ENCODE data around the gene ZFHX3.

The ZFHX3 gene

DNA sequence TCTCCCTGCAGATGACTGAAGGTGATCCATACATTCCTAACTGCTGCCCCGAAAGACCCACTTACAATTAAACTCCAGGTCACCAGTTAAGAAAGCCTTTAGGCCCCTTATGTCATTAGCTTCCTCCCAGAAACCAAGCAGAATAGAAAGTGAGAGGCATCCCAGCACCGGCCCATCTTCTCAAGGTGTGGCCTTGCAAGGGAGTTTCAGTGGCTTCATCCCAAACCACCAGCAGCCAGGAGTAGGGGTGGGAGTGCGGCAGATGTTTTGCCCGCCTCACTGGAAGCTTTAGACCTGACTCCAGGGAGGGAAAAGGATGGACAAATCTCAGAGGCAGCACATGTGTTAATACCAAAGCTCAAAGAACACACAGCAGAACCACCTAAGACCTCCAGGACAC is 5.1 kb downstream of the ZFHX3 start:
- no peak for FAIRE-seq
- DNase-seq (ENCODE audit: insufficient read length, low spot score) = no peak

DNA sequence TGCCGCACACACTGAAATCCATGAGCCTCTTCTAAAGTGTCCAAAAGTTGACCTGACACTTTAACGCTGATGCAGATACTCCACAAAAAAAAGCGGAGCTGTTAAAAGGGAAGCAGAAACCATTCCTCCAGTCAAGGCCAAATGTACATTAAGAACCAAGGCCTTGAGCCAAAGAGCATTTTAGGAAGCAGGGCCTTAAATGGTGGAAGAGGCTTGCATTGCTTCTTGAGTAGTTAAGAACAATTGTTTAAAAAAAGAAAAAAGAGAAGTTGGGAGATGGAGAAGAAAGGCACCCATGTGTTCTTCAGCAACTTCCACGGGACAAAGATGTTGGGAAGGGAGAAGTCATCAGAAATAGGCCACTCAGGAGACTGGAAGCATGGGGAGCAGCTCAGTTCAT is 6.3 kb downstream of the ZFHX3 start:
- DNase-seq (ENCODE audit: insufficient read length, low spot score) = no peak
- FAIRE-seq = no peak

DNA sequence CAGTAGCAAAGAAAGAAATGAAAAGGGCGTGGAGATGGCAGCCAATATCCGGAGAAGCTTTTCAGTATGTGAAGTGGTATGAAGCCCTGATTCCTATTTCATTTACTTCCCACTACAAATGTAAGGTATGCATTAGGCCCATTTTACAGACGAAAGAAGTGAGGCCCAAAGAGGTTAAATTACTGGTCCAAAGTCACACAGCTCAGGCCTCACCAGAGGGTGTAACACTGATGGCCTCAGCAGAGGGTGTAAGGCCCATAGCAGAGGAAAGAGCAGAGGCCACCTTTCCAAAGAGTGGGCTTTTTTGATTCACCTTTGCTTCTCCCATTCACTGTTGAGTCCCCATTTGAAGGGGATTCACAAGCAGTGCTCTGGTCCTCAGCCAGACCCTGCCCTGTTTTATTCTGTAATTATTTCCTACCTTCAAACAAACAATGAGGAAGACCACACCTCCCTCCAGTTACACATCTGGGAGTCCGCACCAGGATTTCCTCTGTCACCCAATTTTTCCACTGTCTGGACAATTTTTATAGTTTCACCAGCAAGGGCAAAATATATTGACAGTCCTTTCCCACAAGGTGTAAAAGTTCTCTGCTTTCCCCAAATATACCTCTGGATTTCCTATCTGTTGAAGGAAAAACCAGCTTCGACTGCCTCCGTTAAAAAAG is 7.1 kb downstream of the ZFHX3 start:
- FAIRE-seq (no peak), DNase-seq (ENCODE audit: insufficient read length, low spot score) (no peak)

DNA sequence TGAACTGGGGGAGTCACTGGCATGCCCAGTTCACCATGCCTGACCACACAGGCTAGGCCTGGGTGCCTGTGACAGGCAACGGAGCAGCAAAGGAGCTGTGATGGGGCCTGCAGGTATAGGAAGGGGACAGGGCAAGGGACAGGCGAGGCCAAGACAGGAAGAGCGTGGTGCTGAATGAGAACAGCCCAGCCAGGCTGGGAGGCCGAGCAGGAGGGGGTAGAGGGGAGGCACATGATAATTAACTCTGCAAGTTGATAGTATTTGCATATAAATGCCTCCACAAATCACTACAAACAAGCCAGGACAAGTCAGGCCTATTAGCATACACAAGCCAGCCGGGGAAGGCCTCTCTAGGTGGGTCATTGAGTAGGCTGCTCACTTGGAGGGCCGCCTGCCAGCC is 7.8 kb downstream of the ZFHX3 start:
- no peak for FAIRE-seq
- DNase-seq (ENCODE audit: insufficient read length, low spot score) = no peak

DNA sequence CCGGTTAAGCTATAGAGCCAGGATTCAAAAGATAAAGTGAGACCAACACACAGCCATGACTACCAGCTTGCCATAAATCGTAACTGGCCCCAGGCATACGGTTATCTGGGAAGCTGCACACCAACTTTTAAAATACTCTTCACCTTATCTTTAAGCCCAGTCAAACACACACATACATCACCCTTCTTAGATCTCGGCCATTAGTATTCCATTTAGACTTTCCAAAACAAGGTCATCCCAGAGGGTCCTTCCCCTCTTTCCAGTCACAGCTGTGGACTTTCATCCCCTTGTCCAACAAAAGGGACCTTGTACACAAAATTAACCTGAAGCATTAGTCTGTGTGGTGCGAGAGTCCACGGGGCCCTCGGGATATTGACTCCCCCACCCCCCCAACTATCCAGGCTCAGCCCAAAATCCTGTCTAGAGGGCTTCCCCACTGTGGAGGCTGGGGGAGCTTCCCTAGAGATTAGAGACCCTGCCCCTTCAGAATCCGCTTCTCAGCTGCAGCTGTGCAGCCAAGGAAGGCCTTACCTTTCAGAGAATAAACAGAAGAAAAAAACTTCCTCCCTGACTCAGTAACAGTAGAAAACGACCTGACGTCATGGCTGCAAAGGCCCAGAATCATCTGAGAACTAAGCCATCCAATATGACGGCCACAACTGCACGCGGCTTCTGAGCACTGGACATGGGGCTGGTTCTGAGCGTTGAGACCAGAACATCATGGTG is 9.9 kb downstream of the ZFHX3 start:
- DNase-seq (ENCODE audit: insufficient read length, low spot score) (no peak), FAIRE-seq (no peak)

DNA sequence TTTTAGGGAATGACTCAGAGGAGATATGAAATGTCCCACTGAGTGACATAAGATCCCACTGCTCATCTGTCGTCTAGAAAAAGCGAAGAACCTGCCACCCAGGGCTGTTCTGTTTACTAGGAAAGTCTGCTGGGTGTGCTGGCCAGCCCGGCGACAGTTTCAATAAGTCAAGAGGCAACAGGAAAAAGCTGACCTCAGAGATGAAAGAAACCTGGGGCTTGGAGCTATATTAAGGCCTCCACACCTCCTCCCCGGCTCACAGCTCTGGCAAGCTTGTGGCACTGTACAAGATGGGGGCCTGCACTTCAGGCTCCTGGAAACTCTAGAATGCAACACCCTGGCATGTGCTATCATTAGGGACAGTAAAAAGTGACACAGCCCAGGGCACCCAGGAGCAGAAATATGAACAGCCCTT is 10.6 kb downstream of the ZFHX3 start:
- peak; percentile 44 for FAIRE-seq
- DNase-seq (ENCODE audit: insufficient read length, low spot score) = peak; percentile 38

DNA sequence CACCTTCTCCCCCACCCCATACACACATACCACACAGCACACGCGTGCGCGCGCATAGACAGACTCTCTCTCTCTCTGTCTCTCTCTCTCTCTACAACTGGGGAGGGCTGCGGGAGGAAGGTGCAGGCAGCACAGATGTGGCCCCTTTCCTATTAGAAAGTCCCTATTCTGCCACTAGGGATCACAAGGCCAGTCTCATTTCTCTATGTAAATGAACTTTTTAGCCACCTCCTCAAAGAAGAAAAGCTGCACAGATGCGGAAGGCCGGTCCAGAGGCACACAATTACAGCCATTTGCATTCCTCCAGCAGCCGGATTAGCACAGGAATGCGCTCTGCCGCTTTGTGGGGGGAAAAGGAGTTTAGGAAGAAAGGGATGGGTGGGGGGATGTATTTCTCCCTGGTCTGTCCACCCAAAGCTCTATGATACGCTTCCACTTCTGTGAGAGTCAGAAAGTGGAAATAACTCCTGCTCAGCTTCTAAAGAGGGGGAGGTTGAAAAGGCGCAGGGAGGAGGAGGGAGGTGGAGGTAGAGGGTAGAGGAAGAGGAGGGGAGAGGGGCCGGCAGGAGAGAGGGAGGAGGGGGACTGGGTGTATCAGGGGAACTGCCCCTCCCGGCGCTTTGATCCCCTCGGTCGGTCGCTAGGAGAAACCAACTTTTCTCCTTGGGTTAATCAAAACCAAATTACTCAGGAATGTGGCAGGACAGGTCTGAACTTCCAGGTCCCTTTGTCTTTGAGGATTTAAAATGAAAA is 11.7 kb downstream of the ZFHX3 start:
- FAIRE-seq (peak; percentile 86), DNase-seq (ENCODE audit: insufficient read length, low spot score) (peak; percentile 56)

DNA sequence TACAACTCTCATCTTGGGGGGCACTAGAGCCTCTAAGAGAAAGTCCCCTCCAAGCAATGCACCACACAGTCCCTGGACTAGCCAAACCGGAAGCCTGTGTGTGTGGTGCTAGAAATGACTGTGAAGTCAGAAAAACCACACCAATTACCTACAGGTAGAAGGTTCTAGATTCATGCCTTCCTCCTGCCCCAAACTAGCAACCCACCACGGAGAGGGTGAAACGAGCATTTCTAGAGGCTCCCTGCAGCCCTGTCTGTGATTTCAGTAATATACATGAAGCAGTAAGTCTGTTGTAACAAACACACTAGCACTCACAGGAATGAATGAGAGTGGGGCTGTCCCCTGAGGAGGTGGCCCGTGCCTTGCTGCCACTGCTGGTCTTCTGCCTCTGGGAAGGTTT is 13.6 kb downstream of the ZFHX3 start:
- peak; percentile 78 for FAIRE-seq

DNA sequence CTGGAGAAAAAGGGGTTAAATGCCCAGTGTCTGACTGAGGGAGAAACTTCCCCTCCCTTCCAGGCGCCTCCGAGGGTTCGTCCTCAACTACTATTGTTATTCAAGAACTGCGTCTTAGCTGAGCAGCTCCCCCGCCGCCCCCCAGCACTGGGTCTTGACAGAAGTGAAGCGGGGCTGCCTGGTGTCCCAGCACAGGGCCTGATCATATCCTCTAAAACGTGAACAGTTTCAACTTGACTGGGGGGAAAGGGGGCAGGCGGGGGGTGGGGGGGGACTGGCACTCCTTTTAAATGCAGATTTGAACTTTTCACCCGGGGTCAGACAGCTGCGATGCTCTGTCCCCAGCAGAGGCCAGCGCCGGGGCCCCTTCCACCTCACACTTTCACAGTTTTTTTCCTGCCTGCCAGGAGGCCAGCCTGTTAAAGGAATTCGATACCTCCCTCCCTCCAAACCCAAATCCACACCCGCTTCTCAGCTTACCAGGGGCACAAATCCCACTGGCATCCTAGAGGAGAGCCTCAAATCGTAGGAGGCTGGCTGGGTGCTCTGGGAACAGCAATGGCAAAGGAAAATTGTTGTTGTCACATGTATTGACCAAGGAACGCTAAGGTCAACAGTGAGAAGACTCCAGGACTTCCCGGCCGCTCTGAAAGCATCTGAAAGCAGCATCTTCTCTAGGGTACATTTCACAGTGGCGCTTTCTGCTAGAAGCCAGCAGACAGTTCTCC is 14.5 kb downstream of the ZFHX3 start:
- no peak for DNase-seq (ENCODE audit: insufficient read length, low spot score)
- no peak for FAIRE-seq

More for the DNA sequence above, 13.6 kb downstream of the ZFHX3 start:
- DNase-seq (ENCODE audit: insufficient read length, low spot score) = peak; percentile 31

DNA sequence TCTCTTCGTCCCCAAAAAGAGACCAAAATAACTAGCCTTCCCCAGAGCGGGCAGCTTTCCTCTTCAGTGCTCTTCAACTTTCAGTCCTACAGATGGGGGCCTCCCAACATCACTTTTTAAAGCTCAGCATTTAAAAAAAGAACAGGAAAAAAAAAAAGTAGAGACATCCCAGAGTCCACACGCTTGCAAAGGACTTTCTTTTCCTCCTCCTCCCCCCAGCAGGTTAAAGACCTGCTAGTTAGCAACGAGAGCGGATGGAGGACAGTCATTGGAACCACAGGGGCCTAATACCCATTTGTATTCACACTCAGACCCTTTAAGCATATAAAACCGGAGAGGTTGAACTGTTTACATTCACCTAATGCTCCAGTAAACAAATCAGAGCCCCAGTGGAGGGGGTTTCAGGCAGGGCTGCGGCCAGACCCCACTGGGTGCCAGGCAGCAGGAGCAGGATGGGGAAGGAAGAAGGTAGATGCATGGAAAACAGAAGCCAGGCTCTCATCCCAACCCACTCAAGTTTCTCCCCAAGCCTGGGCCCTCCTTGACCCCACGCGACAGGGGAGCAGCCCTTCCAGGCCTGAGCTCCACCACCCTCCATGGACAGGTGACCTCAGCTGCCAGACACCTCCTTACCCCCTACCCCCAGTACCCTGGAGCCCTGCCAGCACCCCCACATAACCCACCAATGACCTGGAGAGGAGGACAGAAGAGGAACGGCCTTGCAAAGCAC is 15.2 kb downstream of the ZFHX3 start:
- FAIRE-seq (peak; percentile 89), DNase-seq (ENCODE audit: insufficient read length, low spot score) (no peak)

DNA sequence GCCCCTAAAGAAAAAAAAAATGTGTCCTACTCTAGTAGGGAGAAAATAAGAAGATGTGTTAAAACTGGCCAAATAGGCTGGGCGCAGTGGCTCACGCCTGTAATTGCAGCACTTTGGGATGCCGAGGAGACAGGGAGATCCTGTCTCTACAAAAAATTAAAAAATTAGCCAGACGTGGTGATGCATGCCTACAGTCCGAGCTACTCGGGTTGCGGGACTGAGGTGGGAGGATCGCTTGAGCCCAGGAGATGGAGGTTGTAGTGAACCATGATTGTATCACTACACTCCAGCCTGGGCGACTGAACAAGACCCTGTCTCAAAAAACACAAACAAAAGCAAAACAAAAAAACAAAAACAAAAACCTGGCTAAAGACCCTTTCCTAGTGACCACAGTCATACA is 15.9 kb downstream of the ZFHX3 start:
- DNase-seq (ENCODE audit: insufficient read length, low spot score) = no peak
- FAIRE-seq = peak; percentile 28

DNA sequence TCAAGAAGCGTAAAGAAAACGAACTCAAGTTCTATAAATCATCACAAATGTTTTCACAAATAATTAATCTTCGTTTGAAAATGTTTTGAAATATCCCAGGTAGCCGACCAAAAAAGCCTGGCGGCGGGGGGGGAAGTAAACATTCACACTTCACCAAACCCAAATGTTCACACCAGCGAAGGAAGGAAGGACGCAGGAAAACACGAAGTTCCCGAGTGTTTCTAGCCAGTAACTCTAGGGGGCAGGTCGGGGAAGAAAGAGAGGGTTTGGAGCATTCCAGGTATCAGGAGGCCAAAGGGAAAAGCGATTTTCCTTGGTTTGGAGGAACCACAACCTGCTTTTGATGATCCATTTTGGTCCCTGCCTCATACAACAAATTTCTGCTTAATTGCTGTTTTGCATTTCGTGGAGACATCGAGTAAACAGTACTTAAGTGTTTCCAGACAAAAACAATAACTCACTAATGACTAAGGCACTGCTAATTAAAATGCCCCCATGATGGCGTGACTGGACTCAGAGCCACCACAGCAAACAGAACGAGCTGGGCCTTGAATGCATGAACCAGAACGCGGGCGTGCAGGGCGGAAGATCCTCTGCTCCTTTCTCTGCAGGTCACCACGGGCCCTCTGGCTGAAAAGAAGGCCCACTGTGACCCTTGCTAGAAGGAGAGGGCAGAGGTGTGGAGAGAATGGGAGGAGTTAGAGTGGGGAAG is 16.6 kb downstream of the ZFHX3 start:
- FAIRE-seq (no peak), DNase-seq (ENCODE audit: insufficient read length, low spot score) (no peak)

DNA sequence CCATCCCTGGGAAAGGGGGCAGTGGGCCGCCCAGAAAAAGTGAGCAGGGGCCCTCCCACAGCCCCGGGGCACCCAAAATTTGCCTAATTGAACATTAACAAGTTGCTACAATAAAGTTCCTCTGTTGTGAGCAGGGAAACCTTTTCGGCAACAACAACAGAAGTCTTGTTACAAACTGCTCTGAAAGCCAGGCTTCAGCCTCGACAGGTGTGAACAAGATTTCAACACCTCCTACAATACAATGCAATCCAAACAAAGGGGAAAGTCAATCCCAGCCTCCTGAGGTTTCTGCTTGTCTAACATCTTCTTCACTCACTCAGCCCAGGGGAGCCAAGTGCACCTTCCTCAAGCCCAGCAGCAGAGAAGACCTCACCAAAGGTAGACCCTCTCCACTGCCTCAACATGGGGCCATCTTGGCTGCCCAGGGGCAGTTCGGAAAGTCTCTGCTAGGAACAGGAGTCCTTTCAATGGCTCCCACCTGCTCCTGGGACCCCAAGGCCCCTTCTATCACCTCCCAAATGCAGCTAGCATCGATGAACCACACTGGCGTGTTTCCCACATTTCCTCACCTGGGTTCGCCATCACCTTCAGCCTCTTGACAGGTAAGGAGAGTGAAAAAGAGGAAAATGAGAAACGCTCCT is 19.1 kb downstream of the ZFHX3 start:
- DNase-seq (ENCODE audit: insufficient read length, low spot score) (no peak), FAIRE-seq (no peak)

DNA sequence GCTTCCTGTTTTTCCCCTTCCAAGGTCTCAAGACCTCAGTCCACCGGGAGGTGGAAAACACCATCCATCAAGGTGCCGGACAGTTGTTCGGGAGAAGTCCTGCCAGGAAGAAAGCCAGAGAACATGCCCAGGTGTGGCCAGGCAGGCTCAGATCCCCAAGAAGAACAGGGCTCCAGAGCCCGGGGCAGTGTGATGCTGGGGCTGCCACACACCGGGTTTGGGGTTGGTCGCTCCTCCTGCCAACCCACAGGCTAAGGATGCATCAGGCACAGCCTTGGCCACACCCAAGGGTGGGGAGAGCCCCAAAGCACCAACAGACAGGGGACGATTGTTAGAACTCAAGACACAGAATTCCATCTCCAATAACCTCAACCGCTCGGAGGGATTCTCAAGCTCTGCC is 19.7 kb downstream of the ZFHX3 start:
- DNase-seq (ENCODE audit: insufficient read length, low spot score) (no peak), FAIRE-seq (no peak)

DNA sequence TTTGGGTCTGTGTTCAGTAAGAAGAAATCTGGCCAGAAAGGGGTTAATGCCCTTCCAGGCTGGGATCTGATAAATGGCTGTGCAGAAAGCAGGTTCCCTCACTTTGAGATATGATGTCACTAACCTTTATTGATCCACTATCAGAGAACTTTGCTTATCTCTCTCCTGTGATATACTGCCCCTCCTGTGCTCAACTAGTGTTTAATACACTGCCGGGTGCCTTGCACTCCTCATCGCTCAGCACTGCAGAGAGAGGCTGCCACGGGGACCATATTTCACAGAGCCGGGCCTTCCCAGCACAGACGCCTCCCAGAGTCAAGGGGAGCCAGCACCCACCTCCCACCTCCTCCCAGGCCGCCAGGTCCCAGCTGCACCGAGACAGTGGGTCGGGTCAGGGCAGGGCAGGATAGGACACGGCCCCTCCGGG is 20.2 kb downstream of the ZFHX3 start:
- FAIRE-seq = no peak
- DNase-seq (ENCODE audit: insufficient read length, low spot score) = no peak

DNA sequence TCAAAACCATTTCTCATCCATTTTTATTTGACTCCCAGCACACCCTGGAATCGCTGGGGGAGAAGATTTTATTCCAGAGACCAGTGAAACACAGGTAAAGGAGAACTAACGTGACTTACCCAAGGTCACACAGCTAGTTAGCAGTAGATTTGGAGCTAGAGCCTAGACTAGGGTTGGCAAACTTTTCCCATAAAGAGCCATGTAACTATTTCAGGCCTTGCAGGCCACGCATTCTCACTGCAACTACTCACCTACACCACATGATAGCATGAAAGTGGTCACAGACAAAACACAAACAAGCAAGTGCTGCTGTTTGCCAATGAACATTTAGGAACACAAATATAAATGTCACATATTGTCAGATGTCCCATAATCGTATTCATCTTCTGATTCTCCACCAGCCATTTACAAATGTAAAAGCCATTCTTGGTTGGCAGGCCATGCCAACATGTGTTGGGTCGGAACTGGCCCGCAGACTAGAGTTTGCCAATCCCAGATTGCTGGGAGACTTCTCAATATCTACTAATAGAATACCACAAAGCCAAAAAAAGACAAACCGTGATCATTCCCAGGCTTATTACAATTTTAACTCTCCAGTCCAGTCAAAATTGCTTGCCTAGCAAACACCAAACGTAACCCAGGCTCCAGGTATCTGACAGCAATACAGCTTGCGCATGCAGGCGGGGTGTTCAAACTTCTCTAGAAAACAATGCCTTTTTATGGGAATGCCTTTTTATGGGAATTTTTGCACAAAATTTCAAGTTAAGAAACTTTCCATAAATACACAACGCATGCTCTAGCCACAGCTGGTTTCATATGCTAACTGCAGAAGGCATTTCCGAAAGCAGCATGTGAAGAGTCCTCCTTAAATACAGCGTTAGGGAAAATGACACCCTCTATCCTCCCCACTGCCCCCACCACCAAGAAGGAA is 20.9 kb downstream of the ZFHX3 start:
- DNase-seq (ENCODE audit: insufficient read length, low spot score) = no peak
- no peak for FAIRE-seq

DNA sequence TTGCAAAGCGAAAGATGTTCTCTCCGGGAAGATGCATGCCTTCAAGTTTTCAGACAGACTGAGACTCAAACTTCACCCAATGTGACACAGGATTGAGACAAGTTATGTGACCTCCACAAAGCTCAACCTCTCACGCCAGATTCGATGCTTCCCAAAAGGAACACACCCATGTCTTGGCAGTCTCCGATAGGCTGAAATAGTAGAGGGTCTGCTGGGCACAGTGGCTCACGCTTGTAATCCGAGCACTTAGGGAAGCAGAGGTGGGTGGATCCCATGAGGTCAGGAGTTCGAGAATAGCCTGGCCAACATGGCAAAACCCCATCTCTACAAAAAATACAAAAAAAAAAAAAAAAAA is 22.1 kb downstream of the ZFHX3 start:
- no peak for FAIRE-seq

DNA sequence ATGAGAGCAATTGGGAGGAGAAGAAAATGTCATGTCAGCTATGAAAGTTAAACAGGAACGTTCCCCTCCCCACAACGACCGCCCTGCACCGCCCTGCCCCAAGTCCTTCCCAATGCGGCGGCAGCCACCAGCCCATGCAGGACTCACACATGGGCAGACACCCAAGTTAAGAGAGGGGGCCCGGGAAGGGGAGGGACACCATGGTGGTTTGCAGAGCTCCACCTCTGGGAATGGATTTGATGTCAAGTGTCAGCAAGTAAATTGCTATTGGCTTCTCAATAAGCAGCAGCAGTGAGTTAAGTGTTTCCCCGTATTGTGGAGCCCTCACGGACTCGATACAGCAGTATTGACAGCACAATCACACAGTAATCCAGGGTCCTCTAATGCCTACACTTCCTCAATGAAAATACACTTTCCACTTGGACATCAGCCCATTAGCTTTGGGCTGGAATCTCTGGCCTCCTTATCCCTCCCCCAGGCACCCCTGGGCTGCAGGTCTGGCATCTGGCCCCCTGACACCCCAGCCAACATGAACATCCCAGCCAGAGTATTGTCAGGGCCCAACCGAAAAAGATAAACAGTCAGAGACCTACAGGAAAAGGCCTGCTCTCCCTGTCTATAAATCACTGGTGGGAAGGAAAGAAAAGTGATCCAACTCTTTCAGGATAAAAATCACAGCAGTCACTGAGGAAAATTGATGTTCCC is 22.6 kb downstream of the ZFHX3 start:
- no peak for FAIRE-seq

More for the DNA sequence above, 22.1 kb downstream of the ZFHX3 start:
- DNase-seq (ENCODE audit: insufficient read length, low spot score) = no peak

More for the DNA sequence above, 22.6 kb downstream of the ZFHX3 start:
- DNase-seq (ENCODE audit: insufficient read length, low spot score) = no peak
